Effector memory CD4-positive, alpha-beta T cell (primary cell): ENCODE measurements around the gene PEX11B.

ENCODE experiments used
- DNase-seq, 3 donors: peaks; one replicate each; pipeline ENCODE4 v3.0.0-alpha.2; 2020
- H3K27ac ChIP-seq: 2 replicates; pipeline ENCODE4 v1.7.0; 2013; ENCODE audit warnings: mild to moderate bottlenecking, low read length, moderate library complexity; ENCODE audit not compliant: insufficient read depth, poor library complexity, severe bottlenecking
- H3K27me3 ChIP-seq: replicated peaks from 2 replicates; pipeline ENCODE4 v1.7.0; 2013; ENCODE audit warnings: mild to moderate bottlenecking, low read length; ENCODE audit not compliant: insufficient read depth, control insufficient read depth, poor library complexity, severe bottlenecking
- H3K36me3 ChIP-seq: 2 replicates; pipeline ENCODE4 v1.7.0; 2013; ENCODE audit warnings: mild to moderate bottlenecking, low read length, moderate library complexity; ENCODE audit not compliant: control insufficient read depth, insufficient read depth
- H3K4me1 ChIP-seq: 2 replicates; pipeline ENCODE4 v1.7.0; 2013; ENCODE audit warnings: low read length, mild to moderate bottlenecking; ENCODE audit not compliant: control insufficient read depth, insufficient read depth, poor library complexity, severe bottlenecking
- H3K4me3 ChIP-seq: 2 replicates; pipeline ENCODE4 v1.7.0; 2013; ENCODE audit warnings: low read length, low read depth, mild to moderate bottlenecking; ENCODE audit not compliant: insufficient read depth, poor library complexity, severe bottlenecking
- H3K9me3 ChIP-seq: 2 replicates; pipeline ENCODE4 v1.7.0; 2013; ENCODE audit warnings: mild to moderate bottlenecking, low read length, moderate library complexity; ENCODE audit not compliant: control insufficient read depth

Gene PEX11B

GRCh38 chr1:145916745-145917144 lies 1.8 kb downstream of the PEX11B start:
- H3K4me3 ChIP-seq = no peak overlapping the region
- no peak overlapping the region for H3K27ac ChIP-seq
- peaks cover 21% of the 10 kb centered on the region for H3K36me3 ChIP-seq
- no peak for DNase-seq
- H3K4me1 ChIP-seq = peaks cover 22% of the 10 kb centered on the region
- no peaks in the 10 kb centered on the region for H3K9me3 ChIP-seq
- no peaks in the 10 kb centered on the region for H3K27me3 ChIP-seq

GRCh38 chr1:145912128-145912641 lies 6.3 kb downstream of the PEX11B start:
- Histone ChIP-seq H3K4me3 (no peak overlapping the region), H3K27ac (no peak overlapping the region), H3K9me3 (no peaks in the 10 kb centered on the region), H3K36me3 (peaks cover 31% of the 10 kb centered on the region), H3K27me3 (no peaks in the 10 kb centered on the region), H3K4me1 (no peaks in the 10 kb centered on the region)
- DNase-seq = no peak

DNA sequence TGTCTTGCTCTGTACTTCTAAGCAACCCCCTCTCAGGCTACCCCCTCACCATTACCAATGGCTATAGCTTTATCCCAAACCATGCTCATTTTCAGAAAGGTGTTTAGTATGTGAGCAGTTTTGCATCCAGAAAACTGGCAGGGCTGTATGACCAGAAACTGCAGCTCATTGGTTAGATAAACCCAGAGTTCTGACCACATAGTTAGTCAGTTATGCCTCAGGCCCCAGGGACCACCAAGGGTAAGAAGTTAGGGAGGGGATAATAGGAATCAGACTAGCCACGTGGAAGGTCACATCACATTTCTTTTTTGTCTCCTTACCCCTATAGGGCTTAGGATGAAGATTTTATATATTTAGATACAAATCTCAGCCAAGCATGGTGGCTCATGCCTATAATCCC lies 9.9 kb downstream of the PEX11B start:
- Histone ChIP-seq H3K4me3 (no peak overlapping the region), H3K27ac (no peak overlapping the region)
- DNase-seq = no peak

GRCh38 chr1:145906954-145907753 lies 11.4 kb downstream of the PEX11B start:
- Histone ChIP-seq H3K27ac (no peak overlapping the region), H3K4me3 (no peak overlapping the region)
- no peak for DNase-seq

More for the DNA sequence above, 9.9 kb downstream of the PEX11B start:
- H3K27me3 ChIP-seq = no peaks in the 10 kb centered on the region
- no peaks in the 10 kb centered on the region for H3K9me3 ChIP-seq
- peaks cover 19% of the 10 kb centered on the region for H3K36me3 ChIP-seq
- H3K4me1 ChIP-seq = no peaks in the 10 kb centered on the region

DNA sequence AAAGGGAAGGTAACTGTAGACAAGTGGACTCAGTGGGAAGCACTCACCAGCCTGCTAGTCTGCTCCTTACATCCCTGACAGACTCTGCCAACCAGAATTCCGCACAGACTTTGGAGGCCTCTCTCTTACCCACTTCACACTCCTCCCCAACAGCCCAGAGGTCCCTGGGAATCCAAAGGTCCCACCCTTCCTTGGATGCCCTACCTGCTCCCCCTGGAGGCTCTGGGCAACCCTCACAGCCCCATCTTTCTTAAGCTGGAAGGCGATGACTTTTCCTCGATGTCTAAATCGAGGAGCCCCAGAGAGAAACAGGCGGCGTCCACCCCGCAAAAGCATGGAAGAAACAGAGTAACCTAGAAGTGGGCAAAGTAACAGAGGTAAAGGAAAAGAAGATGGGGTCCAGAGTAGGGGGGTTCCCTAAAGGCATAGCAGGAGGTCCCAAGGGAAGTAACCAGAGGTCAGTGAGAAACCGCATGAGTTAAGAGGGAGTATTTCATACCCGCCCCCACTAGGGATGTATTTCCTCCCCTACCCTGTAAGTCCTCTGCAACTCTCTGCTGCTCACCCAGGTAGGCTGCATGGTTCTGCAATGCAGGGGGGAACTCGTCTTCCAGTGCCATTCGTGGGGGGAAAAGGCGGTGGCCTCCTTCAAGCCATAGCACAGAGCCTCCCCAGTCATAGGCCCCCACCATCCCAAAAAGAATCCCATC lies 17.1 kb downstream of the PEX11B start:
- H3K4me1 ChIP-seq = no peaks in the 10 kb centered on the region
- H3K9me3 ChIP-seq = no peaks in the 10 kb centered on the region
- no peak for DNase-seq
- H3K27me3 ChIP-seq = no peaks in the 10 kb centered on the region
- no peak overlapping the region for H3K27ac ChIP-seq
- no peaks in the 10 kb centered on the region for H3K36me3 ChIP-seq
- H3K4me3 ChIP-seq = no peak overlapping the region

More at GRCh38 chr1:145906954-145907753, 11.4 kb downstream of the PEX11B start:
- Histone ChIP-seq H3K27me3 (no peaks in the 10 kb centered on the region), H3K36me3 (peaks cover 14% of the 10 kb centered on the region), H3K4me1 (no peaks in the 10 kb centered on the region), H3K9me3 (no peaks in the 10 kb centered on the region)

GRCh38 chr1:145898756-145899155 lies 19.8 kb downstream of the PEX11B start:
- Histone ChIP-seq H3K4me1 (no peaks in the 10 kb centered on the region), H3K27me3 (no peaks in the 10 kb centered on the region), H3K36me3 (no peaks in the 10 kb centered on the region), H3K4me3 (no peak overlapping the region), H3K9me3 (no peaks in the 10 kb centered on the region), H3K27ac (no peak overlapping the region)
- DNase-seq = no peak

- Histone ChIP-seq H3K36me3 (no peaks in the 10 kb centered on the region), H3K27me3 (no peaks in the 10 kb centered on the region), H3K4me1 (no peaks in the 10 kb centered on the region), H3K27ac (no peak overlapping the region), H3K4me3 (no peak overlapping the region), H3K9me3 (no peaks in the 10 kb centered on the region)
- no peak for DNase-seq
These were observed 20.5 kb downstream of the PEX11B start for GRCh38 chr1:145897969-145898368.

DNA sequence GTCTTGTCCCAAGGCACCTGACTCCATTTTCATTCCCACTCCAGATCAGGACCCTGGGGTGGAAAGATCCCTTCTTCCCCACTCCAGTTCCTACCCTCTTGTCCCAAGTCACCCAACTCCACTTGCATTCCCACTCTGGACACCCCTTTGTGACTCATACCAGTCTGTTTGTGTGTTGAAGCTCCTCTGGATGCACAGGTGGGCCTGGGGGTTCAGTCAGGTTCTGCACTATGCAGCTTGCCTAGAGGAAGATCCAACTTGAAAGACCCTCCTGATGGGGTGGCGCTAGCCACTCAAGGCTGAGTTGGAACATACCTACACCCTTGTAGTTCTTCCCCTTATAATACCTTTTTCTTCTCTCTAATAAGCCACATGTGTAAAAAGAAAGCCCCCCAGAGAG lies 23.0 kb downstream of the PEX11B start:
- H3K4me3 ChIP-seq = no peak overlapping the region
- DNase-seq = no peak
- no peaks in the 10 kb centered on the region for H3K4me1 ChIP-seq
- H3K9me3 ChIP-seq = no peaks in the 10 kb centered on the region
- H3K27me3 ChIP-seq = no peaks in the 10 kb centered on the region
- no peaks in the 10 kb centered on the region for H3K36me3 ChIP-seq
- H3K27ac ChIP-seq = no peak overlapping the region

DNA sequence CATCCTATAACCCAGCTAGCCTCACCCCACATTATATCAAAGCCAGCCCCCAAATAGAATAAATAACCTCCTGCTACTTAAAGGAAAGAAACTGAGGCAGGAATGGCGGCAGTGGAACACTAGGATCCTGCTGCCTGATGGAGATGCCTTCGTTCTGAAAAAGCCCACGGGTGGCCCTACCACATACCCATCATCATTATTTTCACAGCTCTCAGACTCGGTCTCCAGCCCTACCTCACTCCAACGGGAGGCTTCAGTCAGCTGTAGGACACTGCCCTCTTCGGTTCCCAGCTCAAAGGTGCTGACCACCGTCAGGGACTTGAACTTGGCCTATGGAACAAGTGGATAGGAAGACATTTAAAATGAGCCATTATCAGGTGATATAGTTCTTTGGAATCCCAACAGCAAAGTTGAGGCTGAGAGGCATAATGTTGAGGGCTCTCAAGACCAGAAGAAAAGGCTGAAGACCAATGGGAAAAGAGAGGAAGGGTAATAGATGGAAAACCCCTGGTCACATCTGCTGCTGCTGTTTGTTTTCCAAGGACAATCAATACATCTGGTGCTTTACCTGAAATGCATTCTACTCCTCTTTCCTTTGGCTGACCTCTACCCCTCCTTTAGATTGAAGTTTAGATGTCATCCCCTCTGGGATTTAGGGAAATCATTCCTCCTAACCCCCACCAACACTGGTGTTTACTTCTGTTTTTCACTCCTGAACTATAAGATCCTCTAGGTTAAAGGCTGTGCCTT lies 25.0 kb downstream of the PEX11B start:
- Histone ChIP-seq H3K27ac (no peak overlapping the region), H3K27me3 (no peaks in the 10 kb centered on the region), H3K9me3 (no peaks in the 10 kb centered on the region), H3K4me1 (no peaks in the 10 kb centered on the region), H3K36me3 (no peaks in the 10 kb centered on the region), H3K4me3 (no peak overlapping the region)
- DNase-seq = no peak
